ENCODE measurements around the gene PPIP5K2.
A peak's percentile ranks its signal among the peaks of the same experiment; 100 is the strongest.

The PPIP5K2 gene

DNA sequence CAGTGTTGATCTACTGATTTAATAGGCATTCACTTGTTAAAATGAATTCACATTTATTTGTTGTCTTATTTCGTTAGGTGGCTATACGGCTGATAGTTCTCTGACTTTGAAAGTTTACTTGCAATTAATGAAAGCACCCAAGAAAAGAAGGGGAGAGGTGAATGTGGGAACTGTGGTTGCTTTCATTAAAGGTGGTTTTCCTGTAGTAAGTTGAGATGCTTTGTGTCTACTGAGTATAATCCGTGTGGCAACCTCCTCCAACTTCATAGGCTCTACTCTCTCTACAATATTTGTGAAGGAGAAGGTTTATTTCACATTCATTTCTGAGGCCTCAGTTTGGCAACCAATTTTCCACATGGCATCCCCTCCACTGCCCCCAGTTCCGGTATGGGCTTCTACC lies 125.7 kb downstream of the PPIP5K2 start:
- no peak for DNase-seq (ENCODE audit: low spot score)

- no peak for DNase-seq (ENCODE audit: low spot score)
These were observed 127.0 kb downstream of the PPIP5K2 start for GRCh38 chr5:103247118-103247517.

DNA sequence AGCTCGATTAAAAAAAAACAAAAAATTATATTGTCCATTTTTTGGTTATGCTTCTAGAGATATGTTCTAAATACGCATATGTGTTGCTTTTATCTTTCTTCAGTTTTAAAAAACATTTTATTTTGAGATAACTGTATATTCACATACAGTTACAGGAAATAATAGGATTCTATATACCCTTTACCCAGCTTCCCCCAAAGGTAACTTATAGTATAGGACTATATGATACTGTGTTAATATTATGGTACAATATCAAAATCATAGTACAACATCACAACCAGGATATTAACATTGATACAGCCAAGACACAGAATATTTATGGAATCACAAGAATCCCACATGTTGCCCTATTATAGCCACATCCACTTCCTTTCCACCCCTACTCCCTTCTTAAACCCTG lies 129.0 kb downstream of the PPIP5K2 start:
- no peak for DNase-seq (ENCODE audit: low spot score)

DNA sequence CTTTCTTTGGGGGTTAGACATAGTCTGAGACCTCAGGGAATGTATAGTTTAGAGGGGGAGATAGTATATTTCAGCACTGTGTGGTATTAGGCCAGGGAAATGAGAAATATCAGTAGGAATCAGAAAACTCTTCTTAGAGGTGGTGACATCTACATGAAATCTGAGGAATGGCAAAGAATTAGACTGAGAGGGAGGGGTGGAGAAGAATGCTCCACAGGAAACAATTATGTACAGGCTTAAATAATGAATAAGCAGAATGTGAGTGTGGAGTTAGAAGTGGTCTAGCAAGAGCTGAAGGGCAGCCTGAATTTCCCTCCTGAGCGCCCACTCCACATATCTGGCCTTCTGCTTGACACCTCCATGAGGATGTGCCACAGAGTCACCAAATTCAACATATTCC lies 134.8 kb downstream of the PPIP5K2 start:
- no peak for DNase-seq (ENCODE audit: low spot score)

DNA sequence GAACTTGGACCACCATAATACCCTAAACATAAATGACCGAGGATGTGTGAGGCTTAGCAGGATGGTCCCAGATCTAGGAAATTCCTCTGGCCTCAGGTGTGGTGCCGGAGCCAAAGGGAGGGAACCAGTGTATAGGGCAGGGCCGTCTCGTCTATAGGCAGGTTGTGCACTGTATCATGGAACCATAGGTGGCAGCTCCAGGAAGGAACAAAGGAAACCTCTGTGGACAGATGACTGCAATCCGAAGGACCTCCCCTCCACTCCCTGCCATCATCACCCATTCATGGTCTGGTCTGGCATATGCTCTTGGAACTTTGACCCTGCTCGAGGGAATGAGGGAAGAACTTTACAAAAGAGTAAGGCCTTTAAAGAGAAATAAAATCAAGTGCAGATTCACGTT lies 135.6 kb downstream of the PPIP5K2 start:
- no peak for DNase-seq (ENCODE audit: low spot score)

DNA sequence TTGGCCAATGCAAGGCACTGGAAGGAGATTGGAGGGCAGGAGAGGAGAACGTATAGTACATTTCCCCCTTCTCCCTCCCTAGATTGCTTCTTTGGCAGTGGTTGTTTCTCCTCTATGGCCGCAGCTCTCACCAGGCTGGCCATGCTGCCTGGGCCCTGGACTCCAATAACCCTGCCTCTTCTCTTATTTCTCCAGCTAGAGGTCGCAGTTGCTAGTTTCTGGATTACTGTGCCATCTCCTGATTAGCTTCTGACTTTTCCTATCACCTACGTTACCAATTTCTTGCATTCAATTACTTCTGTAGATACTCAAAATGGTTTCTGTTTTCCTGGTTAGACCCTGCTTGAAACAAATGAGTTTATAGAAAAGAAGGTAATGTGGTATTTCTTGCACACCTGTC lies 136.1 kb downstream of the PPIP5K2 start:
- DNase-seq (ENCODE audit: low spot score) = no peak

- peak; percentile 93 for DNase-seq (ENCODE audit: low spot score)
These were observed 138.4 kb downstream of the PPIP5K2 start, which contains the start of gene MACIR for GRCh38 chr5:103258368-103258956. TSS of gene MACIR (plus strand) at chr5:103258763. CDS start at chr5:103275920, 17,157 bp downstream.

DNA sequence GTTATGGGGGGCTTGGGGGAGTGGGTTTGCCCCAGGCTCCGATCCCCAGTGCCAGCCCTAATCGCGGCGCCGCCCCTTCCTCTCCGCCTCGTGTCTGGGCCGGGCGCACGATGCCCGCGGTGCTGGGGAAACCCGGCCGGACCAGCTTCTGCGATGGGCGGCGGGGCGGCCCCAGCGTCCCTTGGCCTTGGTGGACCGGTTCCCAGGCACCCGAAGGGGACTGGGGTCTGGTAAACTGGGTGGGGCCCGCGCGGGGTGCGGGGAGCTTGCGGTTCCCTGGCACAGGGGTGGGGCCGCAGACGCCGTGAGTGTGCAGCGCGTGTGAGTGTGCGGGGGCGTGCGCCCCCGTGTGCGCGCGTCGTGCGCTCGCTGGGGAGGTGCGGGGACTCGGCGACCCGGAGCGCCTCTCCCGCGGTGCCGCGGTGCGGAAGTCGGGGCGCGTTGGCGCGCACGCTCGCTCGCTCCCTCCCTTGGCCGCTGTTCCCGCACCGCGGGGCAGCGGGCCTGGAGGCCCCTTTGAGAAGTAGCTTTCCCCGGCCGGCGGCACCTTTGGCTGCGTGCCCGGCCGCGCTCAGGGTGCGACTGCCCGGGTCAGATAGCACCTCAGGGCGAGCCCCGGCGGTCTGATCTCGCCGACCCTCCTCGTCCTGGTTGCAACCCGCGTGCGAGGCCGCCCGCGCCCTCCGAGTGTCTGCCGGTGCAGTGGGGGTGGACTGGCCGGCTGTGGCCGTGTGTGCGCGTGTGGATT lies 139.0 kb downstream of the PPIP5K2 start:
- DNase-seq (ENCODE audit: low spot score) = peak; percentile 81

DNA sequence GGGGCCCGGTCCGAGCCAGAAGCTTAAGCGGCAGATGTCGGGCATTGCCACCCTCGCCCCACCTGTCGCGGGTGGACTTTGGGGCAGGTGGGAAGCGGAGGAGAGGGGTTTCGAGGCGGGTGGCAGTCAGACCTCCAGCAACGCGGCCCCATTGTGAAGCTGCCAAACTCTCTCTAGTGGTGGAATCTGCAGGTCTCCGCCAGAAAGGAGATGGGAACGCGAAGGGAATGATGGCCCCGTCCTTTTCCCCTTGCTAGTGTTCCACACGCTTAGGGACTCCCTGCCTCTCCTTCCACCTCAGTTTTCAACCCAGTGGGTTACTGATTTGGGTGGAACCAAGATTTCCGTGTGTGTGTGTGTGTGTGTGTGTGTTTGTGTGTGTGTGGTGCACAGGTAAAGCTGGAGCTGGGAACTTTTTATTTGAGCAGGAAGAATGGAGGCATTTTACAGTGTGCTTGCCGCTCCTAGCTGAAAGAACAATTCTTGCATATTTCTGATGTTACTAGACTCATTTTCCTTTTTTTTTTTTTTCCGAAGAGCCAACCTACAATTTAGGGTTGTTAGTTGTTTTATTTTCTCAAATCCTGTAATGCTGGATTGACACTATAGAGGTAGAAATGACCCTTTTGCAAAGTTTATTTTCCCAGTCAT lies 139.7 kb downstream of the PPIP5K2 start:
- DNase-seq (ENCODE audit: low spot score) = no peak

DNA sequence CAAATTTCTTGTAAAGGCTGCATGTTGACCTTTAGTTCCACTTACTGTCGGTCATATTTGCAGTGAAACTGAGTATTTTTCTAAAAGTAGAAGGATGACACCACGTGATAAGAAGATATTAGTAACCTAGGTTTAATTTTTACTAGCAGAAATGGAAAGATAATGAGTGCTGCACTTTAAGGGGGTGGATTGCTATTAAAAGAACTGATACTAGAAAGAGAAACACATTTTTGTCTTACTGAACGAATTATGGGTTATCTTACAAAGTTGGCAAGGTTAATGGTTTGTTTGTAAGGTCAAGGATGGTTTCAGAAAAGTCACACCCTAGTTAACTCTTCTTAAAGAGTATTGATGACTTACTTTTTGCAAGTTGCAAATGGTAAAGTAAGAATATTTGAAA lies 140.8 kb downstream of the PPIP5K2 start:
- no peak for DNase-seq (ENCODE audit: low spot score)

Measured in D341Med (cell line).